HepG2 (cell line): ENCODE data around the gene NXF3. TPM values are rescaled to one million over a fixed set of nuclear protein-coding genes. Genes with fewer than 3 reads are reported as not detected.

Source experiments
- ATAC-seq: fragments of 200-7000 bp; cut with Tn5 transposase; 3 replicates; pipeline ENCODE4 v1.9.1; 2020; ENCODE audit warnings: mild to moderate bottlenecking, moderate library complexity
- BruUV-seq: library from RNA; stranded (reverse); fragments of 400-500 nt; replicated peaks from 2 replicates; lab custom pipeline; 2021; lab: Mats Ljungman, UMichigan
- CTCF ChIA-PET: fragments of 300-600 bp; formaldehyde crosslinking; extraction: SDS; loops from one replicate; lab custom pipeline; 2021; ENCODE audit warnings: low total read pairs, inconsistent platforms, low intra/inter-chr PET ratio; lab: Yijun Ruan, JAX
- POLR2A ChIA-PET: fragments of 350-600 bp; sonication (Branson Sonifier 250); formaldehyde crosslinking; loops from one replicate; lab custom pipeline; 2020; ENCODE audit warnings: antibody characterized with exemption, inconsistent platforms; lab: Yijun Ruan, JAX
- DNase-seq: peaks from one replicate; pipeline ENCODE4 v3.0.0-alpha.2; 2015; ENCODE audit warnings: low spot score
- FAIRE-seq: peaks from 3 replicates; lab custom pipeline; 2011; peaks lifted over from hg19 to GRCh38; lab: Jason Lieb, UNC
- H2AFZ ChIP-seq: one replicate; pipeline ENCODE4 v1.6.1; 2011; ENCODE audit warnings: low read length, inconsistent platforms
- H3K27ac ChIP-seq: fragments of 300-600 bp; 3 replicates; pipeline ENCODE4 v1.8.0; 2011; ENCODE audit warnings: mixed run types, mild to moderate bottlenecking, mixed read lengths, low read length, inconsistent platforms; ENCODE audit not compliant: insufficient read depth; ENCODE audit errors: extremely low read length
- H3K27me3 ChIP-seq, 2 experiments: fragments of 200-600 bp in 1 of 2; 2 replicates in 1 of 2; 3 replicates in 1 of 2; pipeline versions ENCODE4 v1.6.0 to v1.8.0; 2011; ENCODE audit warnings: low read length in 2 of 2, mild to moderate bottlenecking in 2 of 2, moderate library complexity in 2 of 2, inconsistent platforms in 1 of 2; ENCODE audit not compliant: insufficient read depth in 2 of 2, control insufficient read depth in 1 of 2
- H3K36me3 ChIP-seq, 2 experiments: fragments of 200-600 bp in 1 of 2; replicated peaks in 1 of 2; 2 replicates in 1 of 2; 3 replicates in 1 of 2; pipeline versions ENCODE4 v1.5.1 to v1.8.0; 2011; ENCODE audit warnings: low read length in 2 of 2, inconsistent platforms in 1 of 2; ENCODE audit not compliant: insufficient read depth in 2 of 2, control insufficient read depth in 1 of 2
- H3K4me1 ChIP-seq: 2 replicates; pipeline ENCODE4 v1.5.1; 2012; ENCODE audit warnings: low read length, inconsistent platforms; ENCODE audit not compliant: insufficient read depth
- H3K4me2 ChIP-seq: 2 replicates; pipeline ENCODE4 v1.6.0; 2011; ENCODE audit warnings: low read depth, low read length, inconsistent platforms
- H3K4me3 ChIP-seq, 3 experiments: fragments of 200-600 bp in 1 of 3; sonication (generic), shearing (Covaris generic) in 1 of 3; replicated peaks in 1 of 3; 2 replicates each; pipeline ENCODE4 v1.5.1; 2011 to 2016; ENCODE audit warnings: low read length in 3 of 3, inconsistent platforms in 2 of 3, low read depth in 2 of 3, mild to moderate bottlenecking in 2 of 3, control low read depth in 1 of 3, mixed read lengths in 1 of 3; ENCODE audit not compliant: insufficient read depth in 1 of 3
- H3K79me2 ChIP-seq: one replicate; pipeline ENCODE4 v1.6.1; 2011; ENCODE audit warnings: low read length, inconsistent platforms; ENCODE audit not compliant: insufficient read depth
- H3K9ac ChIP-seq: 2 replicates; pipeline ENCODE4 v1.6.0; 2011; ENCODE audit warnings: mild to moderate bottlenecking, low read depth, low read length, inconsistent platforms; ENCODE audit not compliant: insufficient read depth
- H3K9me3 ChIP-seq: 2 replicates; pipeline ENCODE4 v1.5.1; 2012; ENCODE audit warnings: mild to moderate bottlenecking, low read length
- H4K20me1 ChIP-seq: 2 replicates; pipeline ENCODE4 v1.6.0; 2011; ENCODE audit warnings: inconsistent platforms, mild to moderate bottlenecking, low read length, moderate library complexity; ENCODE audit not compliant: insufficient read depth
- ADNP ChIP-seq: sonication (generic); formaldehyde crosslinking; IDR thresholded peaks from 2 replicates; pipeline ENCODE4 v1.4.0; 2020; ENCODE audit warnings: missing genetic modification reagents
- CAMTA2 ChIP-seq: sonication (generic); formaldehyde crosslinking; IDR thresholded peaks from 2 replicates; pipeline ENCODE4 v1.4.0; 2020; ENCODE audit warnings: mild to moderate bottlenecking, missing genetic modification reagents, borderline replicate concordance
- KLF11 ChIP-seq: IDR thresholded peaks from 2 replicates; pipeline ENCODE4 v1.6.1; 2016; ENCODE audit warnings: missing compliant biosample characterization
- RAD51 ChIP-seq: fragments of 450-650 bp; IDR thresholded peaks from 2 replicates; pipeline ENCODE4 v1.6.1; 2016; ENCODE audit warnings: borderline replicate concordance
- SAP130 ChIP-seq: IDR thresholded peaks from 2 replicates; pipeline ENCODE4 v1.6.1; 2016; ENCODE audit warnings: low read depth
- SETDB1 ChIP-seq: sonication (generic); formaldehyde crosslinking; IDR thresholded peaks from 2 replicates; pipeline ENCODE4 v1.5.1; 2020; ENCODE audit warnings: missing genetic modification reagents, mild to moderate bottlenecking, borderline replicate concordance
- SP5 ChIP-seq: IDR thresholded peaks from 2 replicates; pipeline ENCODE4 v1.6.1; 2016; ENCODE audit warnings: low read depth, borderline replicate concordance
- ZNF101 ChIP-seq: sonication (generic); formaldehyde crosslinking; IDR thresholded peaks from 2 replicates; pipeline ENCODE4 v1.4.0; 2020; ENCODE audit warnings: mild to moderate bottlenecking, low read depth, missing genetic modification reagents, borderline replicate concordance
- ZNF136 ChIP-seq: sonication (generic); formaldehyde crosslinking; IDR thresholded peaks from 2 replicates; pipeline ENCODE4 v1.8.1; 2022; ENCODE audit warnings: low read depth, mild to moderate bottlenecking, moderate library complexity, missing genetic modification reagents
- ZNF232 ChIP-seq: sonication (generic); formaldehyde crosslinking; IDR thresholded peaks from 2 replicates; pipeline ENCODE4 v1.4.0; 2020; ENCODE audit warnings: missing genetic modification reagents, borderline replicate concordance
- ZNF501 ChIP-seq: sonication (generic); formaldehyde crosslinking; IDR thresholded peaks from 2 replicates; pipeline ENCODE4 v1.5.1; 2020; ENCODE audit warnings: mild to moderate bottlenecking, moderate library complexity, missing genetic modification reagents
- ZNF549 ChIP-seq: sonication (generic); formaldehyde crosslinking; IDR thresholded peaks from 2 replicates; pipeline ENCODE4 v1.5.0; 2020; ENCODE audit warnings: missing genetic modification reagents
- ZNF660 ChIP-seq: sonication (generic); formaldehyde crosslinking; IDR thresholded peaks from 2 replicates; pipeline ENCODE4 v1.5.1; 2020; ENCODE audit warnings: mild to moderate bottlenecking, low read depth, missing genetic modification reagents, borderline replicate concordance
- ZNF678 ChIP-seq: sonication (generic); formaldehyde crosslinking; IDR thresholded peaks from 2 replicates; pipeline ENCODE4 v1.4.0; 2020; ENCODE audit warnings: mild to moderate bottlenecking, missing genetic modification reagents
- in situ Hi-C: cut with HindIII; loops from 2 replicates; pipeline ENCODE4 v1.10.0; 2017; ENCODE audit warnings: low pct_unique_long_range_greater_than_20kb; ENCODE audit not compliant: extremely low pct_ligation_motif_present
- intact Hi-C: fragments of 100-400 bp; cut with micrococcal nuclease; formaldehyde crosslinking; loops from one replicate; pipeline ENCODE4 v1.10.0; 2022; ENCODE audit not compliant: unreplicated experiment
- polyA plus RNA-seq, 8 experiments: library from polyadenylated mRNA; depleted of rRNA in 3 of 8; stranded (reverse) in 7 of 8; unstranded in 1 of 8; fragments of >200 nt; fragmentation: Illumina TruSeq in 4 of 8; extraction: Trizol in 4 of 8; gene quantifications; 2 replicates each; pipeline versions ENCODE4 v1.2.1 to v1.2.3, GENCODE V29; 2011 to 2016; ENCODE audit warnings: low read depth in 4 of 8, missing spikeins in 1 of 8, mixed read lengths in 1 of 8; ENCODE audit not compliant: insufficient read depth in 1 of 8
- total RNA-seq, 5 experiments: library from RNA; depleted of rRNA; stranded (reverse); fragments of >200 nt; fragmentation: Illumina TruSeq; extraction: Trizol; gene quantifications; 2 replicates each; pipeline ENCODE4 v1.2.3, GENCODE V29; 2016; ENCODE audit warnings: low read depth in 1 of 5
- TF ChIP-seq, protein P1 (sequence below): sonication (generic); formaldehyde crosslinking; conservative IDR thresholded peaks from 2 replicates; pipeline ENCODE4 v1.8.1; 2023; ENCODE audit warnings: missing genetic modification reagents
- TF ChIP-seq, protein P2 (sequence below): sonication (generic); formaldehyde crosslinking; IDR thresholded peaks from 2 replicates; pipeline ENCODE4 v1.9.0; 2022; ENCODE audit warnings: low read depth, missing genetic modification reagents
- TF ChIP-seq, protein P3 (sequence below): sonication (generic); formaldehyde crosslinking; IDR thresholded peaks from 2 replicates; pipeline ENCODE4 v1.5.0; 2020; ENCODE audit warnings: mild to moderate bottlenecking, missing genetic modification reagents

The NXF3 gene
- total and polyA plus RNA-seq, 2 of the 13 experiments (the other 11 are each of a cell fraction or from before 2014, with no cell fraction given): 0.05 TPM; not detected in 1

DNA sequence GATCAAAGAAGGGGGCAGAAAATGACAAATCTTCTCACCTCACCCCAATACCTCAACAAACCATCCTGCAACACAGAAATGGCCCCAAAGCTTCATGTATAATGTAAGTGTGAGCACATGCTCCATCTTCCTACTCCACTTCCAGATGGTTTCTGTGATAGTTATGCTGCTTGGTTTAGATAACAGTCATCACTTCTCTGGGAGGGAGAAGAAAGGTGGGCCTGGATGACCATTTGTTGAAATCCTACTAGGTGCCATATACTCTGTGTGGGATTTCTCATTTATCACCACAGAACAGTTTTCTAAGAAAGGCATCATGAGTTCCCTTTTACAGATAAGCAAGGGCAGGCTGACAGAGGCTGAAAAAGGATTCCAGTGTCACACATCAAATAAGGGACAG lies 31.3 kb upstream of the NXF3 start:
- no peak overlapping the region for H2AFZ ChIP-seq
- no peak for ATAC-seq
- H3K27ac ChIP-seq: no peak overlapping the region
- no peak for DNase-seq
- CTCF ChIA-PET: no interaction called here
- H3K4me1 ChIP-seq: no peaks in the 10 kb centered on the region
- POLR2A ChIA-PET: no interaction called here
- TF ChIP-seq SETDB1 (CRISPR knock-in tag) (no peak), ZNF136 (CRISPR knock-in tag) (no peak), ZNF101 (CRISPR knock-in tag) (no peak), SP5 (CRISPR knock-in tag) (no peak), SAP130 (no peak), ZNF678 (CRISPR knock-in tag) (no peak), ADNP (CRISPR knock-in tag) (no peak), ZNF232 (CRISPR knock-in tag) (no peak), ZNF660 (CRISPR knock-in tag) (no peak), ZNF501 (no peak), ZNF549 (CRISPR knock-in tag) (no peak), KLF11 (CRISPR knock-in tag) (no peak), CAMTA2 (no peak), RAD51 (no peak)
- TF ChIP-seq, protein P1, sequence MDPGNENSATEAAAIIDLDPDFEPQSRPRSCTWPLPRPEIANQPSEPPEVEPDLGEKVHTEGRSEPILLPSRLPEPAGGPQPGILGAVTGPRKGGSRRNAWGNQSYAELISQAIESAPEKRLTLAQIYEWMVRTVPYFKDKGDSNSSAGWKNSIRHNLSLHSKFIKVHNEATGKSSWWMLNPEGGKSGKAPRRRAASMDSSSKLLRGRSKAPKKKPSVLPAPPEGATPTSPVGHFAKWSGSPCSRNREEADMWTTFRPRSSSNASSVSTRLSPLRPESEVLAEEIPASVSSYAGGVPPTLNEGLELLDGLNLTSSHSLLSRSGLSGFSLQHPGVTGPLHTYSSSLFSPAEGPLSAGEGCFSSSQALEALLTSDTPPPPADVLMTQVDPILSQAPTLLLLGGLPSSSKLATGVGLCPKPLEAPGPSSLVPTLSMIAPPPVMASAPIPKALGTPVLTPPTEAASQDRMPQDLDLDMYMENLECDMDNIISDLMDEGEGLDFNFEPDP (CRISPR knock-in tag): no peak
- TF ChIP-seq, protein P2, sequence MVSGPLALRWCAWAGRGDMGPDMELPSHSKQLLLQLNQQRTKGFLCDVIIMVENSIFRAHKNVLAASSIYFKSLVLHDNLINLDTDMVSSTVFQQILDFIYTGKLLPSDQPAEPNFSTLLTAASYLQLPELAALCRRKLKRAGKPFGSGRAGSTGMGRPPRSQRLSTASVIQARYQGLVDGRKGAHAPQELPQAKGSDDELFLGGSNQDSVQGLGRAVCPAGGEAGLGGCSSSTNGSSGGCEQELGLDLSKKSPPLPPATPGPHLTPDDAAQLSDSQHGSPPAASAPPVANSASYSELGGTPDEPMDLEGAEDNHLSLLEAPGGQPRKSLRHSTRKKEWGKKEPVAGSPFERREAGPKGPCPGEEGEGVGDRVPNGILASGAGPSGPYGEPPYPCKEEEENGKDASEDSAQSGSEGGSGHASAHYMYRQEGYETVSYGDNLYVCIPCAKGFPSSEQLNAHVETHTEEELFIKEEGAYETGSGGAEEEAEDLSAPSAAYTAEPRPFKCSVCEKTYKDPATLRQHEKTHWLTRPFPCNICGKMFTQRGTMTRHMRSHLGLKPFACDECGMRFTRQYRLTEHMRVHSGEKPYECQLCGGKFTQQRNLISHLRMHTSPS (CRISPR knock-in tag): no peak
- TF ChIP-seq, protein P3, sequence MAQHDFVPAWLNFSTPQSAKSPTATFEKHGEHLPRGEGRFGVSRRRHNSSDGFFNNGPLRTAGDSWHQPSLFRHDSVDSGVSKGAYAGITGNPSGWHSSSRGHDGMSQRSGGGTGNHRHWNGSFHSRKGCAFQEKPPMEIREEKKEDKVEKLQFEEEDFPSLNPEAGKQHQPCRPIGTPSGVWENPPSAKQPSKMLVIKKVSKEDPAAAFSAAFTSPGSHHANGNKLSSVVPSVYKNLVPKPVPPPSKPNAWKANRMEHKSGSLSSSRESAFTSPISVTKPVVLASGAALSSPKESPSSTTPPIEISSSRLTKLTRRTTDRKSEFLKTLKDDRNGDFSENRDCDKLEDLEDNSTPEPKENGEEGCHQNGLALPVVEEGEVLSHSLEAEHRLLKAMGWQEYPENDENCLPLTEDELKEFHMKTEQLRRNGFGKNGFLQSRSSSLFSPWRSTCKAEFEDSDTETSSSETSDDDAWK: no peak
- H3K27me3 ChIP-seq: no peaks in the 10 kb centered on the region
- H3K9ac ChIP-seq: no peak overlapping the region
- BruUV-seq: no TSS peak
- H3K4me3 ChIP-seq: no peak overlapping the region
- in situ Hi-C loops (no loop called here), intact Hi-C loops (no loop called here)
- H3K4me2 ChIP-seq: no peak overlapping the region
- H3K9me3 ChIP-seq: no peaks in the 10 kb centered on the region
- no peaks in the 10 kb centered on the region for H4K20me1 ChIP-seq
- H3K36me3 ChIP-seq: no peaks in the 10 kb centered on the region
- no peak for FAIRE-seq
- no peaks in the 10 kb centered on the region for H3K79me2 ChIP-seq
